HCT116 (cell line): ENCODE measurements around the gene NPTX1. TPM values are rescaled to one million over a fixed set of nuclear protein-coding genes. Genes with fewer than 3 reads are reported as not detected.
A peak's percentile ranks its signal among the peaks of the same experiment; 100 is the strongest.

Experiments
- ATAC-seq: fragments of 200-7000 bp; cut with Tn5 transposase; 2 replicates; pipeline ENCODE4 v1.9.1; 2020; ENCODE audit warnings: mild to moderate bottlenecking, moderate library complexity
- BruUV-seq: library from RNA; stranded (reverse); fragments of 400-500 nt; replicated peaks from 2 replicates; lab custom pipeline; 2021; lab: Mats Ljungman, UMichigan
- CTCF ChIA-PET: fragments of 300-600 bp; sonication (Branson Sonifier 250); formaldehyde crosslinking; loops from one replicate; lab custom pipeline; 2021; ENCODE audit warnings: antibody characterized with exemption; lab: Charles Lee
- POLR2A ChIA-PET: fragments of 300-600, 350-600 bp; sonication (Branson Sonifier 250); formaldehyde crosslinking; loops from one replicate; lab custom pipeline; 2021; ENCODE audit warnings: antibody characterized with exemption; lab: Charles Lee
- RAD21 ChIA-PET, 2 experiments: fragments of 300-600 bp; sonication (Branson Sonifier 250); formaldehyde crosslinking; loops; one replicate each; lab custom pipeline; 2023; ENCODE audit warnings: low total read pairs in 2 of 2; ENCODE audit not compliant: uncharacterized antibody in 2 of 2, unreplicated experiment in 2 of 2, low non-redundant PET in 1 of 2; lab: Charles Lee
- DNase-seq: peaks from one replicate; pipeline ENCODE4 v3.0.0-alpha.2; 2010; ENCODE audit warnings: low read depth, low spot score
- H2AFZ ChIP-seq: fragments of 200-600 bp; shearing (Covaris generic), sonication (generic); 2 replicates; pipeline ENCODE4 v1.6.1; 2017; ENCODE audit warnings: low read depth, mixed run types, mixed read lengths, antibody characterized with exemption, low read length; ENCODE audit not compliant: poor library complexity, severe bottlenecking
- H3K27ac ChIP-seq: 2 replicates; pipeline ENCODE4 v1.5.1; 2012; ENCODE audit warnings: low read depth, low read length
- H3K27me3 ChIP-seq: fragments of 200-600 bp; sonication (generic); 2 replicates; pipeline ENCODE4 v1.6.1; 2016; ENCODE audit warnings: mixed run types, low read length, mixed read lengths; ENCODE audit not compliant: insufficient read depth
- H3K36me3 ChIP-seq, 2 experiments: fragments of 200-500 bp in 1 of 2; fragments of 200-600 bp in 1 of 2; sonication (Bioruptor generic) in 1 of 2; sonication (generic) in 1 of 2; 2 replicates each; pipeline versions ENCODE4 v1.5.1 to v1.6.1; 2014 to 2016; ENCODE audit warnings: low read length in 2 of 2, inconsistent platforms in 1 of 2, mixed read lengths in 1 of 2, mixed run types in 1 of 2; ENCODE audit not compliant: insufficient read depth in 2 of 2, control insufficient read depth in 1 of 2
- H3K4me1 ChIP-seq, 2 experiments: fragments of 200-600 bp in 1 of 2; sonication (generic) in 1 of 2; 2 replicates each; pipeline versions ENCODE4 v1.5.1 to v1.6.1; 2012 to 2017; ENCODE audit warnings: low read length in 2 of 2, inconsistent platforms in 1 of 2, mild to moderate bottlenecking in 1 of 2, mixed read lengths in 1 of 2, mixed run types in 1 of 2, moderate library complexity in 1 of 2; ENCODE audit not compliant: insufficient read depth in 2 of 2, control insufficient read depth in 1 of 2
- H3K4me2 ChIP-seq: fragments of 200-600 bp; sonication (generic); 2 replicates; pipeline ENCODE4 v1.6.1; 2017; ENCODE audit warnings: mixed run types, low read length, mixed read lengths
- H3K4me3 ChIP-seq, 2 experiments: fragments of 200-600 bp in 1 of 2; sonication (generic) in 1 of 2; replicated peaks in 1 of 2; 2 replicates each; pipeline ENCODE4 v1.5.1; 2011 to 2016; ENCODE audit warnings: low read length in 2 of 2, control low read depth in 1 of 2, low read depth in 1 of 2, mild to moderate bottlenecking in 1 of 2, mixed read lengths in 1 of 2, mixed run types in 1 of 2
- H3K79me2 ChIP-seq: fragments of 200-600 bp; sonication (generic); 2 replicates; pipeline ENCODE4 v1.6.1; 2017; ENCODE audit warnings: mild to moderate bottlenecking, mixed run types, low read length, moderate library complexity, mixed read lengths; ENCODE audit not compliant: insufficient read depth
- H3K9ac ChIP-seq: fragments of 200-600 bp; sonication (generic); 2 replicates; pipeline ENCODE4 v1.6.1; 2016; ENCODE audit warnings: low read length, mixed read lengths
- H3K9me2 ChIP-seq: fragments of 200-600 bp; sonication (generic), shearing (Covaris generic); 2 replicates; pipeline ENCODE4 v1.6.1; 2017; ENCODE audit warnings: mixed run types, mild to moderate bottlenecking, moderate library complexity; ENCODE audit not compliant: insufficient read depth
- H3K9me3 ChIP-seq, 2 experiments: fragments of 200-500 bp in 1 of 2; fragments of 200-600 bp in 1 of 2; sonication (Bioruptor generic) in 1 of 2; sonication (generic) in 1 of 2; 2 replicates each; pipeline ENCODE4 v1.6.1; 2014 to 2017; ENCODE audit warnings: low read length in 2 of 2, mixed read lengths in 2 of 2, inconsistent platforms in 1 of 2, low read depth in 1 of 2, mild to moderate bottlenecking in 1 of 2, mixed run types in 1 of 2, moderate library complexity in 1 of 2; ENCODE audit not compliant: control insufficient read depth in 1 of 2, insufficient read depth in 1 of 2
- H4K20me1 ChIP-seq: fragments of 200-600 bp; sonication (generic), shearing (Covaris generic); 2 replicates; pipeline ENCODE4 v1.6.1; 2017; ENCODE audit warnings: mixed run types, mild to moderate bottlenecking, moderate library complexity; ENCODE audit not compliant: insufficient read depth
- CEBPB ChIP-seq: IDR thresholded peaks from 2 replicates; pipeline ENCODE4 v1.6.1; 2012; ENCODE audit warnings: low read depth
- EGR1 ChIP-seq: IDR thresholded peaks from 2 replicates; pipeline ENCODE4 v1.6.1; 2012; ENCODE audit warnings: low read depth
- POLR2AphosphoS5 ChIP-seq: IDR thresholded peaks from 2 replicates; pipeline ENCODE4 v1.6.1; 2011; ENCODE audit warnings: mild to moderate bottlenecking, low read depth, low read length, moderate library complexity
- SP1 ChIP-seq: IDR thresholded peaks from 2 replicates; pipeline ENCODE4 v1.6.1; 2012; ENCODE audit warnings: low read depth
- TCF7L2 ChIP-seq: IDR thresholded peaks from 2 replicates; pipeline ENCODE4 v1.7.0; 2011; ENCODE audit warnings: borderline replicate concordance, inconsistent platforms; ENCODE audit not compliant: insufficient read depth, insufficient read length; ENCODE audit errors: extremely low read depth
- ZFX ChIP-seq: fragments of 450-650 bp; IDR thresholded peaks from 2 replicates; pipeline ENCODE4 v1.6.1; 2017
- intact Hi-C: fragments of 100-400 bp; cut with micrococcal nuclease; formaldehyde crosslinking; loops from 2 replicates; pipeline ENCODE4 v1.10.0; 2022
- total RNA-seq: library from RNA; stranded (reverse); gene quantifications from one replicate; pipeline ENCODE4 v1.2.1, GENCODE V29; 2021; ENCODE audit not compliant: unreplicated experiment
- TF ChIP-seq, protein P1 (sequence below): IDR thresholded peaks from 2 replicates; pipeline ENCODE4 v1.6.1; 2012; ENCODE audit warnings: low read depth
- TF ChIP-seq, protein P2 (sequence below), 3 experiments: fragments of 200-600 bp in 1 of 3; sonication (generic) in 1 of 3; IDR thresholded peaks in 2 of 3; conservative IDR thresholded peaks in 1 of 3; 2 replicates each; pipeline ENCODE4 v1.5.1; 2012 to 2017; ENCODE audit warnings: low read depth in 2 of 3, low read length in 2 of 3, antibody characterized with exemption in 1 of 3, borderline replicate concordance in 1 of 3, control low read depth in 1 of 3, mild to moderate bottlenecking in 1 of 3, mixed read lengths in 1 of 3, mixed run types in 1 of 3, moderate library complexity in 1 of 3; ENCODE audit not compliant: insufficient read depth in 1 of 3
- TF ChIP-seq, protein P3 (sequence below): IDR thresholded peaks from 2 replicates; pipeline ENCODE4 v1.6.1; 2012
- TF ChIP-seq, protein P4 (sequence below): IDR thresholded peaks from 2 replicates; pipeline ENCODE4 v1.6.1; 2012

Gene NPTX1
- total RNA-seq, 1 experiment from 2014 or later, result 0.15 TPM

DNA sequence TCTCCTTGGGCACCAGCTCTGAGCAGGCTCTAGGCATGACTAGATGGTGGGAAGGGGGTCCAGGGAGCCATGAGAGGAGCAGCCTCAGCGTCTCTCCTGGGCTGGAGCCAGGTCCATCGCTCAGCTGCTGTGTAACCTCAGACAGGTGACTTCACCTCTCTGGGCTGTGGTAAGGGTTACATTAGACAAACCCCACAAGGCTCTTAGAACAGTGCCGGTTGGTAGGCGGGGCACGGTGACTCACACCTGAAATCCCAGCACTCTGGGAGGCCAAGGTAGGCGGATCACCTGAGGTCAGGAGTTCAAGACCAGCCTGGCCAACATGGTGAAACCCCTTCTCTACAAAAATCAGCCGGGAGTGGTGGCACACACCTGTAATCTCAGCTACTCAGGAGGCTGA is 18.1 kb upstream of the NPTX1 start:
- H3K9me2 ChIP-seq, result no peaks in the 10 kb centered on the region
- intact Hi-C loops, result no loop called here
- H3K4me3 ChIP-seq, result no peak overlapping the region
- H3K4me2 ChIP-seq, result peak overlapping the region; percentile 28; the same call in 1 of the 2 replicates
- H3K79me2 ChIP-seq, result no peaks in the 10 kb centered on the region
- ChIA-PET POLR2A (no interaction called here), RAD21 (no interaction called here), CTCF (no interaction called here)
- peaks cover 8 to 19% of the 10 kb centered on the region in 2 experiments for H3K4me1 ChIP-seq
- H3K27ac ChIP-seq, result no peak overlapping the region; the same call in 1 of the 2 replicates
- no TSS peak for BruUV-seq
- no peak for TF ChIP-seq ZFX
- TF ChIP-seq, protein P1, sequence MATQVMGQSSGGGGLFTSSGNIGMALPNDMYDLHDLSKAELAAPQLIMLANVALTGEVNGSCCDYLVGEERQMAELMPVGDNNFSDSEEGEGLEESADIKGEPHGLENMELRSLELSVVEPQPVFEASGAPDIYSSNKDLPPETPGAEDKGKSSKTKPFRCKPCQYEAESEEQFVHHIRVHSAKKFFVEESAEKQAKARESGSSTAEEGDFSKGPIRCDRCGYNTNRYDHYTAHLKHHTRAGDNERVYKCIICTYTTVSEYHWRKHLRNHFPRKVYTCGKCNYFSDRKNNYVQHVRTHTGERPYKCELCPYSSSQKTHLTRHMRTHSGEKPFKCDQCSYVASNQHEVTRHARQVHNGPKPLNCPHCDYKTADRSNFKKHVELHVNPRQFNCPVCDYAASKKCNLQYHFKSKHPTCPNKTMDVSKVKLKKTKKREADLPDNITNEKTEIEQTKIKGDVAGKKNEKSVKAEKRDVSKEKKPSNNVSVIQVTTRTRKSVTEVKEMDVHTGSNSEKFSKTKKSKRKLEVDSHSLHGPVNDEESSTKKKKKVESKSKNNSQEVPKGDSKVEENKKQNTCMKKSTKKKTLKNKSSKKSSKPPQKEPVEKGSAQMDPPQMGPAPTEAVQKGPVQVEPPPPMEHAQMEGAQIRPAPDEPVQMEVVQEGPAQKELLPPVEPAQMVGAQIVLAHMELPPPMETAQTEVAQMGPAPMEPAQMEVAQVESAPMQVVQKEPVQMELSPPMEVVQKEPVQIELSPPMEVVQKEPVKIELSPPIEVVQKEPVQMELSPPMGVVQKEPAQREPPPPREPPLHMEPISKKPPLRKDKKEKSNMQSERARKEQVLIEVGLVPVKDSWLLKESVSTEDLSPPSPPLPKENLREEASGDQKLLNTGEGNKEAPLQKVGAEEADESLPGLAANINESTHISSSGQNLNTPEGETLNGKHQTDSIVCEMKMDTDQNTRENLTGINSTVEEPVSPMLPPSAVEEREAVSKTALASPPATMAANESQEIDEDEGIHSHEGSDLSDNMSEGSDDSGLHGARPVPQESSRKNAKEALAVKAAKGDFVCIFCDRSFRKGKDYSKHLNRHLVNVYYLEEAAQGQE, result no peak
- TF ChIP-seq, protein P2, sequence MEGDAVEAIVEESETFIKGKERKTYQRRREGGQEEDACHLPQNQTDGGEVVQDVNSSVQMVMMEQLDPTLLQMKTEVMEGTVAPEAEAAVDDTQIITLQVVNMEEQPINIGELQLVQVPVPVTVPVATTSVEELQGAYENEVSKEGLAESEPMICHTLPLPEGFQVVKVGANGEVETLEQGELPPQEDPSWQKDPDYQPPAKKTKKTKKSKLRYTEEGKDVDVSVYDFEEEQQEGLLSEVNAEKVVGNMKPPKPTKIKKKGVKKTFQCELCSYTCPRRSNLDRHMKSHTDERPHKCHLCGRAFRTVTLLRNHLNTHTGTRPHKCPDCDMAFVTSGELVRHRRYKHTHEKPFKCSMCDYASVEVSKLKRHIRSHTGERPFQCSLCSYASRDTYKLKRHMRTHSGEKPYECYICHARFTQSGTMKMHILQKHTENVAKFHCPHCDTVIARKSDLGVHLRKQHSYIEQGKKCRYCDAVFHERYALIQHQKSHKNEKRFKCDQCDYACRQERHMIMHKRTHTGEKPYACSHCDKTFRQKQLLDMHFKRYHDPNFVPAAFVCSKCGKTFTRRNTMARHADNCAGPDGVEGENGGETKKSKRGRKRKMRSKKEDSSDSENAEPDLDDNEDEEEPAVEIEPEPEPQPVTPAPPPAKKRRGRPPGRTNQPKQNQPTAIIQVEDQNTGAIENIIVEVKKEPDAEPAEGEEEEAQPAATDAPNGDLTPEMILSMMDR (IDR thresholded peaks at IDR 0.05 in 2 of 3, conservative IDR thresholded peaks at IDR 0.05 in 1 of 3; ENCODE audit: borderline replicate concordance in 1 of 3, insufficient read depth in 1 of 3, low read depth in 2 of 3, low read length in 2 of 3), result no peak
- no peak for TF ChIP-seq SP1
- TF ChIP-seq CEBPB, result no peak
- TF ChIP-seq EGR1, result no peak
- TF ChIP-seq TCF7L2, result no peak
- TF ChIP-seq, protein P3, sequence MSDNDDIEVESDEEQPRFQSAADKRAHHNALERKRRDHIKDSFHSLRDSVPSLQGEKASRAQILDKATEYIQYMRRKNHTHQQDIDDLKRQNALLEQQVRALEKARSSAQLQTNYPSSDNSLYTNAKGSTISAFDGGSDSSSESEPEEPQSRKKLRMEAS, result no peak
- TF ChIP-seq POLR2AphosphoS5, result no peak
- TF ChIP-seq, protein P4, sequence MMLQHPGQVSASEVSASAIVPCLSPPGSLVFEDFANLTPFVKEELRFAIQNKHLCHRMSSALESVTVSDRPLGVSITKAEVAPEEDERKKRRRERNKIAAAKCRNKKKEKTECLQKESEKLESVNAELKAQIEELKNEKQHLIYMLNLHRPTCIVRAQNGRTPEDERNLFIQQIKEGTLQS, result no peak
- no peaks in the 10 kb centered on the region for H3K9me3 ChIP-seq
- H2AFZ ChIP-seq, result no peak overlapping the region
- no peak overlapping the region for H3K9ac ChIP-seq
- H3K27me3 ChIP-seq, result peaks cover 3% of the 10 kb centered on the region; the same call in 1 of the 2 replicates
- ATAC-seq, result peak; percentile 76
- no peak for DNase-seq
- H4K20me1 ChIP-seq, result no peaks in the 10 kb centered on the region
- H3K36me3 ChIP-seq, result no peaks in the 10 kb centered on the region
